DOHH2 (cell line): ENCODE results near the gene IKZF3.
A peak's percentile ranks its signal among the peaks of the same experiment; 100 is the strongest.

ENCODE experiments used
- H3F3A ChIP-seq: fragments of 200-600 bp; sonication (generic), shearing (Covaris generic); 2 replicates; pipeline ENCODE4 v1.6.0; 2016; ENCODE audit warnings: antibody characterized with exemption, mild to moderate bottlenecking; ENCODE audit not compliant: control insufficient read depth, insufficient read depth
- H3K27ac ChIP-seq: fragments of 200-600 bp; sonication (generic); 2 replicates; pipeline ENCODE4 v1.5.1; 2014; ENCODE audit warnings: low read depth, mild to moderate bottlenecking, low read length, moderate library complexity
- H3K27me3 ChIP-seq: fragments of 200-600 bp; sonication (generic); 2 replicates; pipeline ENCODE4 v1.6.1; 2014; ENCODE audit warnings: mild to moderate bottlenecking, low read length, mixed read lengths; ENCODE audit not compliant: control insufficient read depth
- H3K36me3 ChIP-seq: fragments of 200-600 bp; sonication (generic); 2 replicates; pipeline ENCODE4 v1.6.1; 2014; ENCODE audit warnings: mild to moderate bottlenecking, low read length, moderate library complexity, mixed read lengths; ENCODE audit not compliant: control insufficient read depth
- H3K4me1 ChIP-seq: fragments of 200-600 bp; sonication (generic); 2 replicates; pipeline ENCODE4 v1.6.1; 2014; ENCODE audit warnings: mild to moderate bottlenecking, low read length, mixed read lengths; ENCODE audit not compliant: control insufficient read depth
- H3K4me2 ChIP-seq: fragments of 200-600 bp; sonication (generic); 2 replicates; pipeline ENCODE4 v1.6.0; 2014; ENCODE audit warnings: mild to moderate bottlenecking, low read length, moderate library complexity
- H3K4me3 ChIP-seq: fragments of 200-600 bp; sonication (generic); 2 replicates; pipeline ENCODE4 v1.5.1; 2014; ENCODE audit warnings: mild to moderate bottlenecking, low read length, mixed read lengths
- H3K79me2 ChIP-seq: fragments of 200-600 bp; sonication (generic); 2 replicates; pipeline ENCODE4 v1.6.1; 2014; ENCODE audit warnings: mild to moderate bottlenecking, low read length, mixed read lengths; ENCODE audit not compliant: control insufficient read depth
- H3K9me2 ChIP-seq: fragments of 200-600 bp; sonication (generic); replicated peaks from 2 replicates; pipeline ENCODE4 v1.6.1; 2014; ENCODE audit warnings: mild to moderate bottlenecking, low read length, mixed read lengths; ENCODE audit not compliant: control insufficient read depth
- H3K9me3 ChIP-seq: fragments of 200-600 bp; sonication (generic); 2 replicates; pipeline ENCODE4 v1.6.1; 2014; ENCODE audit warnings: antibody characterized with exemption, low read length, mixed read lengths; ENCODE audit not compliant: control insufficient read depth, insufficient read depth
- H4K20me1 ChIP-seq: fragments of 200-600 bp; sonication (generic); 2 replicates; pipeline ENCODE4 v1.6.0; 2014; ENCODE audit warnings: low read depth, mild to moderate bottlenecking, antibody characterized with exemption, low read length, moderate library complexity; ENCODE audit not compliant: control insufficient read depth, insufficient read depth
- EZH2phosphoT487 ChIP-seq: fragments of 200-600 bp; sonication (generic); IDR thresholded peaks from 2 replicates; pipeline ENCODE4 v1.6.1; 2017; ENCODE audit warnings: borderline replicate concordance, mild to moderate bottlenecking, antibody characterized with exemption, low read length, moderate library complexity, mixed read lengths
- TF ChIP-seq, protein P1 (sequence below): fragments of 200-600 bp; sonication (generic); IDR thresholded peaks from one replicate; pipeline ENCODE4 v1.5.1; 2014; ENCODE audit warnings: antibody characterized with exemption, mild to moderate bottlenecking, low read depth, low read length; ENCODE audit not compliant: poor library complexity, severe bottlenecking

Gene IKZF3

DNA sequence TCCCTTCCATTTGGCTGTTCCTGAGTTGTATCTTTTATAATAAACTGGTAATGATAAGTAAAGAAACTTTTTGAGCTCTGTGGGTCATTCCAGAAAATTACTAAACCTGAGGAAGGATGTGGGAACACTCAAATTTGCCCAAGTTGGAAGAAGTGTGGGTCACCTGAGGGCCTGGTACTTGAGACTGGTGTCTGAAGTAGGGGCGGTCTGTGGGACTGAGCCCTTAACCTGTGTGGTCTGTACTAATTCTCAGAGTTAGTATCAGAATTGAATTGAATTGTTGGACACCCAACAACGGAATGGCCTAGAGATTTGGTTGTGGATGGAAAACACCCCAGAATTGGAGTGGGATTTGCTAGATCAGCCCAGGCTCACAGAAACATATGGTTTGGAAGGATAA is 43.1 kb downstream of the IKZF3 start:
- Histone ChIP-seq H4K20me1 (no peaks in the 10 kb centered on the region), H3K4me2 (no peak overlapping the region), H3K9me3 (peaks cover 28% of the 10 kb centered on the region), H3K4me1 (peaks cover 53% of the 10 kb centered on the region), H3K79me2 (peaks cover 91% of the 10 kb centered on the region), H3K4me3 (no peak overlapping the region), H3K27ac (no peak overlapping the region), H3K36me3 (peaks cover 96% of the 10 kb centered on the region), H3K9me2 (no peaks in the 10 kb centered on the region), H3K27me3 (no peaks in the 10 kb centered on the region), H3F3A (peaks cover 16% of the 10 kb centered on the region)
- TF ChIP-seq, protein P1, sequence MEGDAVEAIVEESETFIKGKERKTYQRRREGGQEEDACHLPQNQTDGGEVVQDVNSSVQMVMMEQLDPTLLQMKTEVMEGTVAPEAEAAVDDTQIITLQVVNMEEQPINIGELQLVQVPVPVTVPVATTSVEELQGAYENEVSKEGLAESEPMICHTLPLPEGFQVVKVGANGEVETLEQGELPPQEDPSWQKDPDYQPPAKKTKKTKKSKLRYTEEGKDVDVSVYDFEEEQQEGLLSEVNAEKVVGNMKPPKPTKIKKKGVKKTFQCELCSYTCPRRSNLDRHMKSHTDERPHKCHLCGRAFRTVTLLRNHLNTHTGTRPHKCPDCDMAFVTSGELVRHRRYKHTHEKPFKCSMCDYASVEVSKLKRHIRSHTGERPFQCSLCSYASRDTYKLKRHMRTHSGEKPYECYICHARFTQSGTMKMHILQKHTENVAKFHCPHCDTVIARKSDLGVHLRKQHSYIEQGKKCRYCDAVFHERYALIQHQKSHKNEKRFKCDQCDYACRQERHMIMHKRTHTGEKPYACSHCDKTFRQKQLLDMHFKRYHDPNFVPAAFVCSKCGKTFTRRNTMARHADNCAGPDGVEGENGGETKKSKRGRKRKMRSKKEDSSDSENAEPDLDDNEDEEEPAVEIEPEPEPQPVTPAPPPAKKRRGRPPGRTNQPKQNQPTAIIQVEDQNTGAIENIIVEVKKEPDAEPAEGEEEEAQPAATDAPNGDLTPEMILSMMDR: no peak
- TF ChIP-seq EZH2phosphoT487: no peak

DNA sequence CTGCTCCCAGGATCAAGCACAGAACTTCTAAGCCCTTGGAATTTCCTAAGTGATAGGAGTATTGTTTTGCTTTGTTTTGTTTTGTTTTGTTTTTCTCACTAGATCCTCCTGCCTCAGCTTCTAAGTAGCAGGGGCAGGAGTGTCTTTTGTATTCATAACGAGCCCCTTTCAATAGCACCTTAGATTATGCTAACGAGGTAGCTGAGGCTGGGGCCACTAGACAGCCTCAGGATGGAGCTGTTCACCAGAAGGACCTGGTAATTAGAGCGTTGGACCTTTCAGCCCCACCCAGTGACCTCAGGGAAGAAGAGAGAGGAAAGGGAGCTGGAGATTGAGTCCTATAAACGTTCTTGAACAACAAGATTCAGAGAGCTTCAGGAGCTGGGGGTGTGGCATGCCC is 43.6 kb downstream of the IKZF3 start:
- no peak for TF ChIP-seq EZH2phosphoT487
- TF ChIP-seq, protein P1: no peak
- Histone ChIP-seq H3K4me3 (no peak overlapping the region), H3K36me3 (peaks cover 96% of the 10 kb centered on the region), H3K4me2 (peak overlapping the region; percentile 20; the same call in 1 of the 2 replicates), H4K20me1 (no peaks in the 10 kb centered on the region), H3K9me2 (no peaks in the 10 kb centered on the region), H3K9me3 (peaks cover 24% of the 10 kb centered on the region), H3K27ac (0 out of 2 replicates have a peak overlapping the region, but pooled peaks have one; percentile 17), H3F3A (peaks cover 19% of the 10 kb centered on the region), H3K4me1 (peaks cover 57% of the 10 kb centered on the region), H3K79me2 (peaks cover 91% of the 10 kb centered on the region), H3K27me3 (no peaks in the 10 kb centered on the region)

DNA sequence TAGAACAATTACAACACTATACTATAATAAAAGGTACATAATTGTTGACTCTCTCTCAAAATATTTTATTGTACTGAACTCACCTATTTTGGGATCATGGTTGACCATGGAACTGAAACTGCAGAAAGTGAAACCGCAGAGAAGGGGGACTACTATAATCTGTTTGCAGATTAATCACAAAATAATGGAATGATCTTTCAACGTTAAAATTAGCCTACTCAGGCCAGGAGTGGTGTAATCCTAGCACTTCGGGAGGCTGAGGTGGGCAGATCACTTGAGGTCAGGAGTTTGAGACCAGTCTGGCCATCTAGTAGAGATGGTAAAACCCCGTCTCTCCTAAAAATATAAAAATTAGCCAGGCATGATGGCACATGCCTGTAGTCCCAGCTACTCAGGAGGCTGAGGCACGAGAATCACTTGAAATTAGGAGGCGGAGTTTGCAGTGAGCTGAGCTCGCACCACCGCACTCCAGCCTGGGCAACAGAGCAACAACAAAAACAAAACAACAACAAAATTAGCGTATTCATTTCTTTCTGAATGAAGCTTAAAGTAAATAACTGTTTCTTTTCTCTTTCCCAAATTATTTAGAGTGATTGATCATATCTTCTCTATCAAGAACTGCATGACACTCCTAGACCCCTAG is 45.6 kb downstream of the IKZF3 start:
- H3K9me2 ChIP-seq: no peaks in the 10 kb centered on the region
- H3K4me1 ChIP-seq: peaks cover 73% of the 10 kb centered on the region
- H3K79me2 ChIP-seq: peaks cover 95% of the 10 kb centered on the region
- no peak overlapping the region for H3K27ac ChIP-seq
- H3F3A ChIP-seq: peaks cover 19% of the 10 kb centered on the region
- peaks cover 3% of the 10 kb centered on the region for H3K9me3 ChIP-seq
- no peak overlapping the region for H3K4me2 ChIP-seq
- no peak overlapping the region for H3K4me3 ChIP-seq
- H3K36me3 ChIP-seq: peaks cover 96% of the 10 kb centered on the region
- H3K27me3 ChIP-seq: no peaks in the 10 kb centered on the region
- TF ChIP-seq, protein P1: no peak
- no peaks in the 10 kb centered on the region for H4K20me1 ChIP-seq
